IMR-90 (cell line): ENCODE measurements around the gene MYH3.
A peak's percentile ranks its signal among the peaks of the same experiment; 100 is the strongest.

ENCODE experiments used
- CEBPB ChIP-seq: IDR thresholded peaks from 2 replicates; pipeline ENCODE4 v1.6.1; 2012; ENCODE audit warnings: low read depth, low read length, improper control_type of control experiment
- POLR2A ChIP-seq: IDR thresholded peaks from 2 replicates; pipeline ENCODE4 v1.6.1; 2012; ENCODE audit warnings: mild to moderate bottlenecking, low read depth, low read length
- RAD21 ChIP-seq: IDR thresholded peaks from 2 replicates; pipeline ENCODE4 v1.6.1; 2012; ENCODE audit warnings: low read length, improper control_type of control experiment
- RFX5 ChIP-seq: IDR thresholded peaks from 2 replicates; pipeline ENCODE4 v1.8.0; 2012; ENCODE audit warnings: low read depth, mild to moderate bottlenecking, low read length, moderate library complexity
- SMC3 ChIP-seq: fragments of 150-350 bp; IDR thresholded peaks from 2 replicates; pipeline ENCODE4 v1.6.1; 2016; ENCODE audit warnings: low read depth, mild to moderate bottlenecking, antibody characterized with exemption, low read length, moderate library complexity
- TF ChIP-seq, protein P1 (sequence below): conservative IDR thresholded peaks from 2 replicates; pipeline ENCODE4 v1.5.1; 2012; ENCODE audit warnings: mild to moderate bottlenecking, low read depth, low read length, improper control_type of control experiment

DNA sequence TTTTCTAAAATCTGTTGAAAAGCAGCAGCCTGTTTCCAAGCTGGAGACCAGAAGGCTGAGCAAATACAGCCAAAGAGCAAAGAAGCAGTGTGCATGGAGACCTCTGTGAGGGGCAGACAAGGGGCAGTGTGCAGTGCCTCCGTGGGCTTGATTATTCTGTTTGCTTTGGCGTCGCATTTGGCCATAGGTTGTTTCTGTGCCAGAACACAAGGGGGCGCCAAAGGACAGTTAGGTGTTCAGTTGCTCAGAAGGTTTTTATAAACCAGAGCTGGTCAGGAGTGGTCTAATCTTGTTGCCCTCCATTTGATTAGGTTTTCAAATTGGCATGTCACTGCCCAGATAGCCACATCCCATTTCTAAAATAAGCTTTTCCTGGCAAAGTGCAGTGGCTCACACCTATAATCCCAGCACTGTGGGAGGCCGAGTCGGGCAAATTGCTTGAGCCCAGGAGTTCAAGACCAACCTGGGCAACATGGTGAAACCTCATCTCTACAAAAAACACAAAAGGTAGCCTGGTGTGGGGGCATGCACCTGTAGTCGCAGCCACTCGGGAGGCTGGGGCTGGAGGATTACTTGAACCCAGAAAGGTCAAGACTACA, 10.6 kb downstream of the MYH3 start:
- TF ChIP-seq, protein P1, sequence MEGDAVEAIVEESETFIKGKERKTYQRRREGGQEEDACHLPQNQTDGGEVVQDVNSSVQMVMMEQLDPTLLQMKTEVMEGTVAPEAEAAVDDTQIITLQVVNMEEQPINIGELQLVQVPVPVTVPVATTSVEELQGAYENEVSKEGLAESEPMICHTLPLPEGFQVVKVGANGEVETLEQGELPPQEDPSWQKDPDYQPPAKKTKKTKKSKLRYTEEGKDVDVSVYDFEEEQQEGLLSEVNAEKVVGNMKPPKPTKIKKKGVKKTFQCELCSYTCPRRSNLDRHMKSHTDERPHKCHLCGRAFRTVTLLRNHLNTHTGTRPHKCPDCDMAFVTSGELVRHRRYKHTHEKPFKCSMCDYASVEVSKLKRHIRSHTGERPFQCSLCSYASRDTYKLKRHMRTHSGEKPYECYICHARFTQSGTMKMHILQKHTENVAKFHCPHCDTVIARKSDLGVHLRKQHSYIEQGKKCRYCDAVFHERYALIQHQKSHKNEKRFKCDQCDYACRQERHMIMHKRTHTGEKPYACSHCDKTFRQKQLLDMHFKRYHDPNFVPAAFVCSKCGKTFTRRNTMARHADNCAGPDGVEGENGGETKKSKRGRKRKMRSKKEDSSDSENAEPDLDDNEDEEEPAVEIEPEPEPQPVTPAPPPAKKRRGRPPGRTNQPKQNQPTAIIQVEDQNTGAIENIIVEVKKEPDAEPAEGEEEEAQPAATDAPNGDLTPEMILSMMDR, result peak; percentile 90
- TF ChIP-seq RAD21 (peak; percentile 87), POLR2A (0 out of 2 replicates have a peak, but pooled peaks have one; percentile 25), RFX5 (no peak), SMC3 (peak; percentile 83), CEBPB (no peak)
